Stimulated activated CD4-positive, alpha-beta T cell treated with anti-CD3 and anti-CD28 coated beads, Interleukin-4, amount 100 ng/mL, for 24 hours (primary cell): ENCODE results near the gene IL1RL2.

Experiments used
- DNase-seq: peaks from one replicate; pipeline ENCODE4 v3.0.0-alpha.2; 2020

Gene IL1RL2

GRCh38 chr2:102240640-102241370, 54.0 kb downstream of the IL1RL2 start:
- peak; percentile 91 for DNase-seq

- DNase-seq = no peak
Observed at GRCh38 chr2:102241616-102242305, 54.9 kb downstream of the IL1RL2 start.

- no peak for DNase-seq
Observed at GRCh38 chr2:102245266-102246151, 58.7 kb downstream of the IL1RL2 start.

- DNase-seq = no peak
Observed at GRCh38 chr2:102250278-102250821, 63.5 kb downstream of the IL1RL2 start.

- DNase-seq = peak; percentile 73
Observed at GRCh38 chr2:102251042-102251848, 64.4 kb downstream of the IL1RL2 start.

GRCh38 chr2:102251849-102252203, 65.0 kb downstream of the IL1RL2 start:
- no peak for DNase-seq

- no peak for DNase-seq
Observed at GRCh38 chr2:102252236-102252635, 65.4 kb downstream of the IL1RL2 start.

GRCh38 chr2:102253140-102253752, 66.4 kb downstream of the IL1RL2 start:
- DNase-seq = no peak

- DNase-seq = no peak
Observed at GRCh38 chr2:102253753-102254150, 66.9 kb downstream of the IL1RL2 start.

- DNase-seq = no peak
Observed at GRCh38 chr2:102256276-102256675, 69.5 kb downstream of the IL1RL2 start.

- no peak for DNase-seq
Observed at GRCh38 chr2:102256874-102257462, 70.1 kb downstream of the IL1RL2 start.

- no peak for DNase-seq
Observed at GRCh38 chr2:102258025-102258385, 71.2 kb downstream of the IL1RL2 start.

GRCh38 chr2:102258386-102259074, 71.7 kb downstream of the IL1RL2 start:
- DNase-seq = peak; percentile 45

- no peak for DNase-seq
Observed at GRCh38 chr2:102261467-102262135, 74.8 kb downstream of the IL1RL2 start.

- DNase-seq = no peak
Observed at GRCh38 chr2:102262216-102263129, 75.7 kb downstream of the IL1RL2 start.

- no peak for DNase-seq
Observed at GRCh38 chr2:102264952-102265351, 78.1 kb downstream of the IL1RL2 start.

GRCh38 chr2:102266204-102266603, 79.4 kb downstream of the IL1RL2 start:
- no peak for DNase-seq

- DNase-seq = no peak
Observed at GRCh38 chr2:102267774-102268173, 81.0 kb downstream of the IL1RL2 start.

- no peak for DNase-seq
Observed at GRCh38 chr2:102268510-102269199, 81.8 kb downstream of the IL1RL2 start.
